H1 (cell line): ENCODE measurements around the gene FAM174B. TPM values are rescaled to one million over a fixed set of nuclear protein-coding genes. Genes with fewer than 3 reads are reported as not detected.

ENCODE experiments used
- CTCF ChIA-PET: fragments of 300-600 bp; sonication (Branson Sonifier 250); formaldehyde crosslinking; loops from one replicate; lab custom pipeline; 2021; ENCODE audit not compliant: partially characterized antibody; lab: Charles Lee
- POLR2A ChIA-PET: fragments of 300-600 bp; sonication (Branson Sonifier 250); formaldehyde crosslinking; loops from one replicate; lab custom pipeline; 2021; ENCODE audit warnings: inconsistent platforms; ENCODE audit not compliant: partially characterized antibody; lab: Charles Lee
- DNase-seq, 2 experiments: peaks; one replicate each; pipeline versions ENCODE4 v3.0.0 to v3.0.0-alpha.2; 2010 to 2022; ENCODE audit warnings: low spot score in 2 of 2, low read depth in 1 of 2, mixed read lengths in 1 of 2
- FAIRE-seq: peaks from 2 replicates; lab custom pipeline; 2011; peaks lifted over from hg19 to GRCh38; lab: Jason Lieb, UNC
- H2AFZ ChIP-seq: 2 replicates; pipeline ENCODE4 v1.8.1; 2012; ENCODE audit warnings: low read length, inconsistent platforms
- H2AK5ac ChIP-seq: 2 replicates; pipeline ENCODE4 v1.6.1; 2013; ENCODE audit warnings: low read depth, low read length
- H2BK120ac ChIP-seq: replicated peaks from 2 replicates; pipeline ENCODE3; 2013; ENCODE audit warnings: low read depth, low read length, inconsistent platforms
- H2BK12ac ChIP-seq: 2 replicates; pipeline ENCODE4 v1.6.1; 2013; ENCODE audit warnings: low read depth, low read length
- H2BK15ac ChIP-seq: 2 replicates; pipeline ENCODE4 v1.6.1; 2013; ENCODE audit warnings: low read length
- H2BK20ac ChIP-seq: 2 replicates; pipeline ENCODE4 v1.6.1; 2013; ENCODE audit warnings: low read length
- H2BK5ac ChIP-seq: 2 replicates; pipeline ENCODE4 v1.6.1; 2013; ENCODE audit warnings: low read depth, low read length
- H3K14ac ChIP-seq: 2 replicates; pipeline ENCODE4 v1.6.1; 2013; ENCODE audit warnings: inconsistent platforms; ENCODE audit not compliant: insufficient read length
- H3K18ac ChIP-seq: 2 replicates; pipeline ENCODE4 v1.6.1; 2013; ENCODE audit warnings: low read length; ENCODE audit errors: extremely low read depth
- H3K23ac ChIP-seq: 2 replicates; pipeline ENCODE4 v1.6.1; 2013; ENCODE audit warnings: inconsistent platforms; ENCODE audit not compliant: insufficient read length
- H3K23me2 ChIP-seq: 2 replicates; pipeline ENCODE4 v1.6.1; 2013; ENCODE audit warnings: low read depth, low read length
- H3K27ac ChIP-seq: 2 replicates; pipeline ENCODE4 v1.6.1; 2011; ENCODE audit warnings: low read depth, low read length, inconsistent platforms
- H3K27me3 ChIP-seq, 4 experiments: replicated peaks in 1 of 4; 1 replicate in 1 of 4; 2 replicates in 3 of 4; pipeline versions ENCODE4 v1.6.1 to v1.8.1; 2011 to 2013; ENCODE audit warnings: low read length in 3 of 4, mild to moderate bottlenecking in 3 of 4, inconsistent platforms in 2 of 4, mixed read lengths in 2 of 4, moderate library complexity in 1 of 4; ENCODE audit not compliant: control insufficient read depth in 3 of 4, insufficient read depth in 3 of 4; ENCODE audit errors: extremely low read depth in 1 of 4
- H3K36me3 ChIP-seq, 4 experiments: 2 replicates each; pipeline versions ENCODE4 v1.6.1 to v1.8.1; 2011 to 2013; ENCODE audit warnings: mild to moderate bottlenecking in 4 of 4, low read length in 3 of 4, moderate library complexity in 2 of 4, control low read depth in 1 of 4, inconsistent platforms in 1 of 4; ENCODE audit not compliant: insufficient read depth in 4 of 4, control insufficient read depth in 2 of 4
- H3K4ac ChIP-seq: replicated peaks from 2 replicates; pipeline ENCODE3; 2013; ENCODE audit warnings: low read length, low read depth, mixed read lengths, inconsistent platforms; ENCODE audit not compliant: insufficient read length
- H3K4me1 ChIP-seq, 4 experiments: replicated peaks in 1 of 4; 1 replicate in 1 of 4; 2 replicates in 3 of 4; pipeline versions ENCODE4 v1.6.1 to v1.8.1; 2011 to 2013; ENCODE audit warnings: low read length in 3 of 4, inconsistent platforms in 2 of 4, mixed read lengths in 1 of 4; ENCODE audit not compliant: insufficient read depth in 4 of 4, control insufficient read depth in 3 of 4
- H3K4me2 ChIP-seq, 2 experiments: 2 replicates each; pipeline versions ENCODE4 v1.6.1 to v1.8.1; 2011 to 2013; ENCODE audit warnings: low read depth in 2 of 2, low read length in 2 of 2, control low read depth in 1 of 2, inconsistent platforms in 1 of 2, mild to moderate bottlenecking in 1 of 2; ENCODE audit not compliant: insufficient read depth in 1 of 2
- H3K4me3 ChIP-seq, 4 experiments: fragments of 200-600, 300-600 bp in 1 of 4; sonication (generic), shearing (Covaris generic), sonication (Bioruptor Twin) in 1 of 4; 2 replicates each; pipeline versions ENCODE4 v1.5.1 to v1.8.1; 2011 to 2016; ENCODE audit warnings: low read length in 4 of 4, low read depth in 3 of 4, control low read depth in 2 of 4, inconsistent platforms in 2 of 4, mild to moderate bottlenecking in 2 of 4, mixed read lengths in 1 of 4, moderate library complexity in 1 of 4; ENCODE audit not compliant: insufficient read depth in 2 of 4; ENCODE audit errors: extremely low read depth in 1 of 4
- H3K56ac ChIP-seq: replicated peaks from 2 replicates; pipeline ENCODE3; 2013; ENCODE audit warnings: low read depth, mild to moderate bottlenecking, mixed read lengths, low read length, inconsistent platforms; ENCODE audit not compliant: insufficient read length
- H3K79me1 ChIP-seq: 2 replicates; pipeline ENCODE4 v1.6.1; 2013; ENCODE audit warnings: low read depth, low read length, control low read depth
- H3K79me2 ChIP-seq, 2 experiments: 2 replicates each; pipeline versions ENCODE4 v1.6.1 to v1.8.1; 2012 to 2013; ENCODE audit warnings: low read length in 2 of 2, mild to moderate bottlenecking in 2 of 2, inconsistent platforms in 1 of 2; ENCODE audit not compliant: insufficient read depth in 2 of 2, control insufficient read depth in 1 of 2
- H3K9ac ChIP-seq, 4 experiments: replicated peaks in 1 of 4; 1 replicate in 1 of 4; 2 replicates in 3 of 4; pipeline versions ENCODE4 v1.6.1 to v1.8.1; 2011 to 2013; ENCODE audit warnings: low read depth in 3 of 4, low read length in 3 of 4, control low read depth in 2 of 4, mild to moderate bottlenecking in 2 of 4, moderate library complexity in 2 of 4, inconsistent platforms in 1 of 4; ENCODE audit errors: extremely low read depth in 1 of 4
- H3K9me3 ChIP-seq, 2 experiments: 2 replicates each; pipeline versions ENCODE4 v1.6.1 to v1.8.1; 2012 to 2013; ENCODE audit warnings: mild to moderate bottlenecking in 2 of 2, moderate library complexity in 2 of 2, control low read depth in 1 of 2, inconsistent platforms in 1 of 2, low read depth in 1 of 2, low read length in 1 of 2, mixed read lengths in 1 of 2; ENCODE audit not compliant: insufficient read depth in 2 of 2
- H4K20me1 ChIP-seq, 2 experiments: replicated peaks in 1 of 2; 2 replicates each; pipeline versions ENCODE3 to v1.8.1; 2011 to 2013; ENCODE audit warnings: inconsistent platforms in 2 of 2, low read length in 2 of 2, mild to moderate bottlenecking in 1 of 2; ENCODE audit not compliant: insufficient read depth in 2 of 2, control insufficient read depth in 1 of 2
- H4K5ac ChIP-seq: 2 replicates; pipeline ENCODE4 v1.6.1; 2013; ENCODE audit warnings: low read length, low read depth, mixed read lengths, inconsistent platforms; ENCODE audit not compliant: insufficient read length
- H4K8ac ChIP-seq: 2 replicates; pipeline ENCODE4 v1.8.0; 2013; ENCODE audit warnings: mild to moderate bottlenecking, moderate library complexity, low read length, inconsistent platforms; ENCODE audit not compliant: insufficient read depth; ENCODE audit errors: extremely low read depth
- H4K91ac ChIP-seq: replicated peaks from 2 replicates; pipeline ENCODE3; 2013; ENCODE audit warnings: low read length, mixed read lengths, inconsistent platforms; ENCODE audit not compliant: insufficient read length
- SRF ChIP-seq: IDR thresholded peaks from 2 replicates; pipeline ENCODE4 v1.6.1; 2011; ENCODE audit warnings: mild to moderate bottlenecking, low read depth, low read length, moderate library complexity
- TEAD4 ChIP-seq: IDR thresholded peaks from 2 replicates; pipeline ENCODE4 v1.6.1; 2012; ENCODE audit warnings: low read depth, low read length, inconsistent platforms, mixed read lengths
- WGBS, 2 experiments: shearing (Covaris generic) in 1 of 2; methylation state at CpG; one replicate each; pipeline versions ENCODE4 v1.1.6 to v1.1.7; 2013 to 2015; ENCODE audit warnings: low lambda C conversion rate in 2 of 2, mixed read lengths in 2 of 2, inconsistent platforms in 1 of 2, low coverage in 1 of 2, missing lambda C conversion rate in 1 of 2; ENCODE audit not compliant: insufficient replicate concordance in 2 of 2, insufficient coverage in 1 of 2, insufficient read length in 1 of 2; ENCODE audit errors: extremely low coverage in 1 of 2, missing lambda C conversion rate in 1 of 2; 5-methylcytosine and 5-hydroxymethylcytosine counted together
- polyA plus RNA-seq, 7 experiments: library from polyadenylated mRNA; depleted of rRNA in 3 of 7; stranded (reverse) in 5 of 7; unstranded in 2 of 7; fragments of >200 nt in 5 of 7; fragments of 200-250 nt in 2 of 7; gene quantifications; 1 replicate in 5 of 7; 2 replicates in 1 of 7; 4 replicates in 1 of 7; pipeline versions ENCODE4 v1.2.1 to v1.2.3, GENCODE V29; 2011 to 2013; ENCODE audit warnings: missing spikeins in 2 of 7, mixed read lengths in 2 of 7
- total RNA-seq: library from RNA; stranded (reverse); fragmentation: NEBNext Ultra II Directional; extraction: Animal tissue kit (Norgen Biotek cat#: 25700); gene quantifications from 2 replicates; pipeline ENCODE4 v1.2.1, GENCODE V29; 2021

Gene FAM174B
- total and polyA plus RNA-seq, 2 of the 8 experiments (the other 6 are each of a cell fraction or from before 2014, with no cell fraction given) = 9.3 to 35.2 TPM

DNA sequence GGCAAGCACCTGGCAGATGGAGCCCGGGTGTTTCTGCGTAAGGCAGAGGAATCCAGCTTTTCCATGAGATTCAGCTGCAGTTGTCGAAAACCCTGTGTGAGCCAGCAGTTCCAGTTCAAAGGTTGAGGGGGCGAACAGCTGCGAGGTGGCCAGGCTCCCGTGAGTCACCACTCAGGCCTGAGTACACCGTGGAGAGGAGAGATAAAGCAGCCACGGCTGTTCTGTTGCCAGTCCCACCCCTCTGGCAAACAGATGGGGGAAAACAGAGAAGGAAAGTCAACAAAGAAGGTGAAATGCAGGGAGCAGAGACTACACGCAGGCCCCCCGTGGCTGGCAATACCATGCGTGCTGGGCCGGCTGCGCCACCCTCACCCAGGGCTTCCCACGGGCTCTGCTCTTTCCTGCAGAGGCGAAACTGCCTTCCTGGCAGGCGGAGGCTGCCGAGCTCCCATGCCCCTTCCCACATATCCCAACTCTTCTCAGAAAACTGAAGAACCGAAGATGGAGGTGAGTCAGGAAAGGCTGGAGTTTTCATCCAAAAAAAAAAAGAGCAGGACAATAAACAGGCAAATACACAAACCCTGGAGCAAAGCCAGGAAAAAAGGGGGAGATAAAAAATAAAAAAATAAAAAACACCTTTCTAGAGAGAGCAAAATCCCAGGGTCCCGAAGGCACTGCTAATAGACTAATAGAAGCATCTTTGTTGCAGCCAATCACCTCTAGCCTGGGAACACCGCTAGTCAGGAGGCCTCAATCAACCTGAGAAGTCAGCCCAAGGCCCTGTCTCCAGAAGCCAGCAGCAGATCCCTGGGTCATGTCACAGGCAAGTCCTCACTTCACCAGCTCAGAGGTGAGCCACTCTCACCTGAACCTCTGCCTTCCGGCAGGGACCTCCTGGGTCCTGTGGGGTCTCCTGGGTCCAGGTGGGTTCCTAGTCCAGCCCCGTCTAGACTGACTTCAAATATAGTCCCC is 37.7 kb downstream of the FAM174B start:
- no peak overlapping the region for H3K4me3 ChIP-seq
- H3K14ac ChIP-seq = no peak overlapping the region
- H4K91ac ChIP-seq = no peak overlapping the region
- H3K36me3 ChIP-seq = no peaks in the 10 kb centered on the region
- H2BK12ac ChIP-seq = no peak overlapping the region
- no peak overlapping the region for H4K8ac ChIP-seq
- H2AFZ ChIP-seq = no peak overlapping the region
- peaks cover 0 to 12% (median 3%) of the 10 kb centered on the region in 4 experiments; a peak in 3 of 7 replicates for H3K4me1 ChIP-seq
- no peak overlapping the region for H2BK15ac ChIP-seq
- H2AK5ac ChIP-seq = no peak overlapping the region
- H3K27me3 ChIP-seq = no peaks in the 10 kb centered on the region
- 89% methylated on average over 22 of the region's 22 CpGs; no CpG with 5 or more reads in 1 of the 2 experiments for WGBS, 2 experiments
- DNase-seq (no peak), FAIRE-seq (no peak)
- no peak overlapping the region for H3K4me2 ChIP-seq
- H4K5ac ChIP-seq = no peak overlapping the region
- no peaks in the 10 kb centered on the region for H3K79me2 ChIP-seq
- H3K9ac ChIP-seq = no peak overlapping the region
- H2BK20ac ChIP-seq = no peak overlapping the region
- CTCF ChIA-PET = interaction anchor here (1.0 to 2.0 kb wide), 4 partner anchors 27 to 96 kb away, joined by 3 to 6 read pairs (median 4); no protein-coding TSS in a partner anchor
- no peak overlapping the region for H3K4ac ChIP-seq
- H3K9me3 ChIP-seq = no peaks in the 10 kb centered on the region
- H2BK120ac ChIP-seq = no peak overlapping the region
- H3K18ac ChIP-seq = no peak overlapping the region
- H4K20me1 ChIP-seq = no peaks in the 10 kb centered on the region
- H3K23me2 ChIP-seq = no peaks in the 10 kb centered on the region
- POLR2A ChIA-PET = interaction anchor here (0.9 kb wide), 1 partner anchor 107 kb away, joined by 3 read pairs; no protein-coding TSS in a partner anchor
- no peaks in the 10 kb centered on the region for H3K79me1 ChIP-seq
- H3K56ac ChIP-seq = no peak overlapping the region
- TF ChIP-seq SRF (no peak), TEAD4 (no peak)
- TF ChIP-seq, all 59 proteins: peak for 0
- no peak overlapping the region for H3K27ac ChIP-seq
- no peak overlapping the region for H3K23ac ChIP-seq
- H2BK5ac ChIP-seq = no peak overlapping the region
